Aorta (tissue), 5 donors: Measurements from ENCODE around the gene FAM50B. TPM values are rescaled to one million over a fixed set of nuclear protein-coding genes. Genes with fewer than 3 reads are reported as not detected.

Source experiments
- ATAC-seq: fragments of 200-7000 bp; cut with Tn5 transposase; one replicate; pipeline ENCODE4 v1.9.1; 2022; ENCODE audit warnings: moderate library complexity; ENCODE audit not compliant: low FRiP score
- DNase-seq, 2 donors: peaks; one replicate each; pipeline ENCODE4 v3.0.0-alpha.2; 2020
- H3K27ac ChIP-seq, 2 donors: one replicate each; pipeline ENCODE4 v1.5.1; 2013; ENCODE audit warnings: low read length in 2 of 2, mild to moderate bottlenecking in 2 of 2, moderate library complexity in 2 of 2, control low read depth in 1 of 2, inconsistent platforms in 1 of 2, low read depth in 1 of 2
- H3K27me3 ChIP-seq, 2 donors: one replicate each; pipeline ENCODE4 v1.6.1; 2013; ENCODE audit warnings: control low read depth in 1 of 2, low read length in 1 of 2, mild to moderate bottlenecking in 1 of 2, moderate library complexity in 1 of 2; ENCODE audit not compliant: insufficient read depth in 2 of 2, control insufficient read depth in 1 of 2
- H3K36me3 ChIP-seq, 2 donors: one replicate each; pipeline ENCODE4 v1.6.1; 2013; ENCODE audit warnings: control low read depth in 1 of 2, low read length in 1 of 2, mild to moderate bottlenecking in 1 of 2; ENCODE audit not compliant: insufficient read depth in 2 of 2, control insufficient read depth in 1 of 2
- H3K4me1 ChIP-seq, 2 donors: one replicate each; pipeline ENCODE4 v1.6.1; 2013; ENCODE audit warnings: low read length in 2 of 2, control low read depth in 1 of 2, mild to moderate bottlenecking in 1 of 2, moderate library complexity in 1 of 2; ENCODE audit not compliant: insufficient read depth in 2 of 2, control insufficient read depth in 1 of 2
- H3K4me3 ChIP-seq, 2 donors: one replicate each; pipeline ENCODE4 v1.5.1; 2013; ENCODE audit warnings: low read length in 2 of 2, control low read depth in 1 of 2, mild to moderate bottlenecking in 1 of 2
- H3K9me3 ChIP-seq: one replicate; pipeline ENCODE4 v1.6.1; 2013; ENCODE audit warnings: mild to moderate bottlenecking, low read length; ENCODE audit not compliant: control insufficient read depth
- WGBS, 2 donors: extraction: QIAGEN DNeasy Blood & Tissue Kit; methylation state at CpG; one replicate each; pipeline ENCODE4 v1.1.7; 2013; 5-methylcytosine and 5-hydroxymethylcytosine counted together
- intact Hi-C, 2 donors: fragments of 100-400 bp; cut with DNase I; formaldehyde crosslinking; loops; one replicate each; pipeline versions ENCODE4 v1.14.2 to v1.15.0; 2022
- polyA plus RNA-seq, 2 donors: library from polyadenylated mRNA; stranded (reverse); fragments of 200-250 nt; gene quantifications; one replicate each; pipeline ENCODE4 v1.2.3, GENCODE V29; 2013
- total RNA-seq, 2 donors: library from RNA; stranded (reverse); fragmentation: NEBNext Ultra II Directional; extraction: Animal tissue kit (Norgen Biotek cat#: 25700); gene quantifications; one replicate each; pipeline ENCODE4 v1.2.1, GENCODE V29; 2021
- donor health status: healthy with polysubstance abuse.
- donor health status: Bipolar disorder and iron deficiency.
- donor health status: DM: no; HTN: no; CAD: no.
- donor health status: DM: no; HTN: no; CAD: no.
- donor health status: DM: yes; HTN: yes; CAD: no.

FAM50B gene
- total and polyA plus RNA-seq, 4 donors, result 7.8 to 13.6 (median 10.4) TPM

GRCh38 chr6:3838992-3839867 lies 9.9 kb upstream of the FAM50B start:
- Histone ChIP-seq H3K27me3 (no peaks in the 10 kb centered on the region), H3K4me1 (peaks cover 5% of the 10 kb centered on the region in 2 donors), H3K4me3 (no peak overlapping the region), H3K9me3 (no peaks in the 10 kb centered on the region), H3K27ac (no peak overlapping the region), H3K36me3 (no peaks in the 10 kb centered on the region)
- ATAC-seq (no peak), DNase-seq (no peak)
- 58 to 90% methylated on average over 8 of the region's 8 CpGs for WGBS, 2 donors
- intact Hi-C loops, result no loop called here

- WGBS, 2 donors, result 76 to 78% methylated on average over 6 of the region's 6 CpGs
- intact Hi-C loops, result loop anchor here in 1 of 2 donors (5.0 kb wide), 2 partner anchors 34 to 94 kb away; no protein-coding TSS in a partner anchor
- no peaks in the 10 kb centered on the region for H3K9me3 ChIP-seq
- H3K4me3 ChIP-seq, result no peak overlapping the region
- H3K4me1 ChIP-seq, result peaks cover 5% of the 10 kb centered on the region in 2 donors
- DNase-seq, result no peak
- no peaks in the 10 kb centered on the region for H3K36me3 ChIP-seq
- no peaks in the 10 kb centered on the region for H3K27me3 ChIP-seq
- ATAC-seq, result no peak
- peak overlapping the region; percentile 10 to 86 for H3K27ac ChIP-seq
Measured at GRCh38 chr6:3841066-3841454, 8.1 kb upstream of the FAM50B start.

GRCh38 chr6:3841711-3842565 lies 7.2 kb upstream of the FAM50B start:
- Histone ChIP-seq H3K27ac (peak overlapping the region; percentile 83 to 99), H3K36me3 (no peaks in the 10 kb centered on the region), H3K4me1 (peaks cover 5% of the 10 kb centered on the region in 2 donors), H3K4me3 (no peak overlapping the region), H3K9me3 (no peaks in the 10 kb centered on the region), H3K27me3 (no peaks in the 10 kb centered on the region)
- intact Hi-C loops, result loop anchor here in 1 of 2 donors (5.0 kb wide), 2 partner anchors 35 to 95 kb away; no protein-coding TSS in a partner anchor
- DNase-seq (peak in 1 of 2 donors; percentile 78), ATAC-seq (peak; percentile 75)
- WGBS, 2 donors, result 14 to 19% methylated on average over 9 of the region's 9 CpGs

GRCh38 chr6:3843379-3844096 lies 5.6 kb upstream of the FAM50B start:
- no peaks in the 10 kb centered on the region for H3K9me3 ChIP-seq
- intact Hi-C loops, result loop anchor here in 1 of 2 donors (5.0 kb wide), 2 partner anchors 36 to 96 kb away; no protein-coding TSS in a partner anchor
- no peaks in the 10 kb centered on the region for H3K27me3 ChIP-seq
- ATAC-seq (no peak), DNase-seq (no peak)
- H3K4me1 ChIP-seq, result peaks cover 5 to 9% of the 10 kb centered on the region in 2 donors
- no peaks in the 10 kb centered on the region for H3K36me3 ChIP-seq
- H3K27ac ChIP-seq, result peak overlapping the region; percentile 83 to 92
- H3K4me3 ChIP-seq, result no peak overlapping the region
- WGBS, 2 donors, result 47 to 53% methylated on average over 9 of the region's 9 CpGs

- H3K36me3 ChIP-seq, result no peaks in the 10 kb centered on the region
- peaks cover 5 to 9% of the 10 kb centered on the region in 2 donors for H3K4me1 ChIP-seq
- no peaks in the 10 kb centered on the region for H3K27me3 ChIP-seq
- ATAC-seq (no peak), DNase-seq (no peak)
- 62 to 64% methylated on average over 5 of the region's 5 CpGs for WGBS, 2 donors
- H3K27ac ChIP-seq, result peak overlapping the region; percentile 14 to 92
- no peak overlapping the region for H3K4me3 ChIP-seq
- no peaks in the 10 kb centered on the region for H3K9me3 ChIP-seq
- intact Hi-C loops, result loop anchor here in 1 of 2 donors (5.0 kb wide), 2 partner anchors 37 to 97 kb away; no protein-coding TSS in a partner anchor
Measured at GRCh38 chr6:3844097-3844463, 5.1 kb upstream of the FAM50B start.

GRCh38 chr6:3847521-3847920 lies 1.7 kb upstream of the FAM50B start:
- H3K27ac ChIP-seq, result peak overlapping the region in 1 of 2 donors; percentile 59
- no peak overlapping the region for H3K4me3 ChIP-seq
- H3K4me1 ChIP-seq, result peaks cover under 1 to 5% of the 10 kb centered on the region in 2 donors
- no peak for DNase-seq
- WGBS, 2 donors, result 7 to 17% methylated on average over 3 of the region's 3 CpGs
- no peaks in the 10 kb centered on the region for H3K9me3 ChIP-seq
- intact Hi-C loops, result loop anchor here (5.0 kb wide), 3 partner anchors 65 to 145 kb away; no protein-coding TSS in a partner anchor
- no peaks in the 10 kb centered on the region for H3K36me3 ChIP-seq
- H3K27me3 ChIP-seq, result no peaks in the 10 kb centered on the region
- ATAC-seq, result no peak

GRCh38 chr6:3848380-3848779 lies 793 bp upstream of the FAM50B start:
- 71 to 75% methylated on average over 9 of the region's 9 CpGs for WGBS, 2 donors
- H3K27ac ChIP-seq, result peak overlapping the region in 1 of 2 donors; percentile 55
- H3K36me3 ChIP-seq, result no peaks in the 10 kb centered on the region
- intact Hi-C loops, result loop anchor here (2.0 to 5.0 kb wide), 5 partner anchors 64 to 144 kb away; no protein-coding TSS in a partner anchor
- no peaks in the 10 kb centered on the region for H3K9me3 ChIP-seq
- ATAC-seq, result no peak
- no peaks in the 10 kb centered on the region for H3K27me3 ChIP-seq
- H3K4me1 ChIP-seq, result peaks cover 0 to 4% of the 10 kb centered on the region in 2 donors
- DNase-seq, result no peak
- H3K4me3 ChIP-seq, result no peak overlapping the region
